ENCODE measurements around the gene MYO15A.

Gene MYO15A

DNA sequence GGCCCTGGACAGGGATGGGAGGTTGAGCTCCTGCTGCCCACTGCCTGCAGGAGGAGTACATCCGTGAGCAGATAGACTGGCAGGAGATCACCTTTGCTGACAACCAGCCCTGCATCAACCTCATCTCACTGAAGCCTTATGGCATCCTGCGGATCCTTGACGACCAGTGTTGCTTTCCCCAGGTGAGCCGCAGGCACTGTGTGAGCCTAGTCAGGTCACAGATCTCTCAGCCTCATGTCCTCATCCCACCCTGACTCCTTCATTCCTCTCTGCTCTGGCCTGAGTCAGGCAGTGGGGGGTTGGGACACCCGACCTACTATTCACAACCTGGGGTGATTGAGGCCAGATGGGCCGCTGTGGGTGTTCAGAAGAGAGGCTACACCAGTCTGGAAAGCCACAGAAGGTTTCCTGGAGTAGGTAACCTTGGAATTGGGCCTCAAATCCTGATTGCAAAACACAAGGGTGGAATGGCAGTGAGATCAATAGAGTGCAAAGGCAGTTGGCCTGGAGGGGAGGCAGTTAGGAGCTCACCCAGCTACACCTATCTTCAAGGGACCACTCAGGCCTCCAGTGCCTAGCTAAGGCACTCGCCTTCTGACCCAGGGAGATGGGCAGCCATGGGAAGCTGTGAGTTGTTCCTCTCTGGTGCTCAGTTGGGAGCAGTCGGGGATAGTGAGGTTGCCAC, 29.7 kb downstream of the MYO15A start:
- DNase-seq = no peak

DNA sequence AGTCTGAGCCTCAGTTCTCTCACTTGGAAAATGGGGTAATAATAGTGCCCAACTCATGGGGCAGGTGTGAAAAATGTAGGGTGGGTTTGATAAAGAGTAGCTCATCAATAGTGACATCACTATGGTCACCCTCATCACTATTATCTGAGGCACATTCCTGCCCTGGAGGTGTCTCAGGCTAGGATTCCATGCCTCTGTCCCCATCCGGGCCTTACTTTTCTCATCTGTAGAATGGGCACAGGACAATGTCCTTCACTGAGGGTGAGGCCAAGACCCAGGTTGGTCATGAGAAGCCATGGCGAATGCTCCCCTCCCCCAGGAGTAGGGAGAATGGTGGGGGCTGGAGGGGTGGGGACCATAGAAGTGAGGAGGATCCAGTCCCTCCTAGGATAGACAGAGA, 30.5 kb downstream of the MYO15A start:
- no peak for DNase-seq

GRCh38 chr17:18139498-18139897, 30.9 kb downstream of the MYO15A start:
- DNase-seq = no peak

- DNase-seq = no peak
Measured at GRCh38 chr17:18139949-18140348, 31.4 kb downstream of the MYO15A start.

DNA sequence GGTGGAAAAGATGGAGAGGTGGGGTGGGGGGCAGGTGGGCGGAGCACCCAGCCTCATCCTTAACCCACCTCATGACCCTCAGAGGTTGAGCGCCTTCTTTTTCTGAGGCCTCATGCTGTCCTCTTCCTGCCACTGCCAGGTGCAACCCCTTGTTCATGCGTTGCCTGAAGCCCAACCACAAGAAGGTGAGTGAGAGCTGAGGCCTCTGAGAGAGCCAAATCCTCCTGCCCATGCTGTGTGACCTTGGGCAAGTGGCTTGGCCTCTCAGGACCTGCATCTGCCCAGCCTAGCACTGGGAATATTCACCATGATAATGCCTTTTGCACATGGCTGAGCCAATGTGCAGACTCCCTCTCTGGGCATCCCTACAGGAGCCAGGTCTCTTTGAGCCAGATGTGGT, 32.1 kb downstream of the MYO15A start:
- no peak for DNase-seq

- peak; percentile 5 to 60 (median 45) for DNase-seq
Measured at GRCh38 chr17:18141210-18141803, 32.8 kb downstream of the MYO15A start.

- no peak for DNase-seq
Measured at GRCh38 chr17:18142417-18142816, 33.9 kb downstream of the MYO15A start.

GRCh38 chr17:18143044-18143936, 34.7 kb downstream of the MYO15A start:
- peak in 1 of 3 experiments; percentile 3 for DNase-seq

- no peak for DNase-seq
Measured at GRCh38 chr17:18144261-18144660, 35.7 kb downstream of the MYO15A start.

DNA sequence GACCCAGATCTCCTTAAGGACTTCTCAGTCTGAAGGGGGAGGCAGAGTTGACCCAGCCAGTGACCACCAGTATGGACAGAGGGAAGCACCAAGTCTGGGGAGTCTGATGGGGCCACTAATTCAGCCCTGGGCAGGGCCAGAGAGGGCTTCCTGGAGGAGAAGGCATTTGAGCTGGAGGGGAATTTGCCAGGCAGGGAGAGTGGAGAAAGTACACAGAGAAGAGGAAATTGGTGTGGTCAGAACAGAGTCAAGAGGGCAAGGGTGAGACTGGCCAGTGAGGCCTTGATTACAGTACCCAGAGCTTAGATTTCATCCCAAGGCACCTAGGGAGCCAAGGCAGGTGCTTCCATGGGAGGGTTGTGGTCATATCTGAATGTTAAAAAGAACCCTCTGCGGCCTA, 36.3 kb downstream of the MYO15A start:
- DNase-seq = no peak

DNA sequence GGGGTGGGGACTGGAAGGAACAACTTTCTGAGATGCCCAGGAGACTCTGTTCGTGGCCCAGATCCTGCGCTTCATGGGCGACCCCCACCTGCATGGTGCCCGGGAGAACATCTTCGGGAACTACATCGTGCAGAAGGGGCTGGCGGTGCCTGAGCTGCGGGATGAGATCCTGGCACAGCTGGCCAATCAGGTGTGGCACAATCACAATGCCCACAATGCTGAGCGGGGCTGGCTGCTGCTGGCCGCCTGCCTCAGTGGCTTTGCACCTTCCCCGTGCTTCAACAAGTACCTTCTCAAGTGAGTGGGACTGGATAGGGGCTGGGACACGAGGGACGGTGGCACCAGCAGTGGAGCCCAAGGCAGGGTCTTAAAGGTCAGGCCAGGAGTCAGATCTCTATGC, 37.3 kb downstream of the MYO15A start:
- no peak for DNase-seq

GRCh38 chr17:18146259-18146658, 37.7 kb downstream of the MYO15A start:
- no peak for DNase-seq

DNA sequence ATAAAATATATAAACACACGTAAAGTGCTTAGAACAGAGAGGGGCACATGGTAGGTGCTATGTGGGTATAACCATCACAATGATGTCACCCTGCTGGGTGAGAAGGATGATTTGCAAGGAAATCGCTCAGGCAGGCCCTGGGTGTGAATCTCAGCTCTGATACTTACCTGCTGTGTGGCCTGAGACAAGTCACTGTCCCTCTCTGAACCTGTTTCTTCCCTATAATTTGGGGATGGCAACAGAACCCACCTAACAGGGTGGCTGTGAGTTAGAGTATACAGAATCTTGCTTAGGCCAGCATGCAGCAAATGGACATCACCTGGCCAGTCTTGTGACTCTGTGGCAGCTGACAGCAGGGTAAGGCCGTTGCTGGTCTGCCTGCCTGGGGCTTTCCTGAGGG, 38.4 kb downstream of the MYO15A start:
- no peak for DNase-seq

- no peak for DNase-seq
Measured at GRCh38 chr17:18148586-18148985, 40.0 kb downstream of the MYO15A start.

DNA sequence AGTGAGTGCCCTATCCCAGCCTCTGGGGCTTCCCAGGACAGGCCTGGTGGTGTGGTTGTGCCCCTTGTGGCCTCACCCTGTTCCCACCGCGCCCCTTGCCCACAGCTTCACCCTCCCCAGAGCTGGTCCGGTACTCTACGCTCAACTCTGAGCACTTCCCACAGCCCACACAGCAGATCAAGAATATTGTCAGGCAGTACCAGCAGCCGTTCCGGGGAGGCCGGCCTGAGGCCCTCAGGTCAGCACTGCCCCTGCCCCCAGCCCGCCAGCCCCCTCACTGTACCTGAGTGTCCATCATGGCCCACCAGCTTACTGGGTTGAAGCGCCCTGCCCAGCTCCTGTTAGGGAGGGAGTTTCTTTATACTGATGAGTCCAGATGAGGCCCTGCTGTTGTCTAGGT, 42.7 kb downstream of the MYO15A start:
- no peak for DNase-seq

DNA sequence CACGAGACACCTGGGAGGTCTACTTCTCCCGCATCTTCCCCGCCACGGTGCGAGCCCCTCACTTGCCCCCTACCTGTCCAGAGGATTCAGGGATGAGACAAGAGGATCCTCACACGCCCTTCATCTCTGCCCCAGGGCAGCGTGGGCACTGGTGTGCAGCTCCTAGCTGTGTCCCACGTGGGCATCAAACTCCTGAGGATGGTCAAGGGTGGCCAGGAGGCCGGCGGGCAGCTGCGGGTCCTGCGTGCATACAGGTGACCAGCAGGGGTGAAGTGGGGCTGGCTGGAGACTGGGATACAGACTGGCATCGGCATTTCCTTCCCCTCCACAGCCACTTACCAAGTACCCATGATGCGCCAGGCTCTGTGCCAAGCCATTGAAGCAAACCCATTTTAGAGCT, 46.6 kb downstream of the MYO15A start:
- DNase-seq = no peak

- DNase-seq = no peak
Measured at GRCh38 chr17:18156171-18156975, 47.8 kb downstream of the MYO15A start.

GRCh38 chr17:18156976-18157280, 48.4 kb downstream of the MYO15A start:
- DNase-seq = no peak

DNA sequence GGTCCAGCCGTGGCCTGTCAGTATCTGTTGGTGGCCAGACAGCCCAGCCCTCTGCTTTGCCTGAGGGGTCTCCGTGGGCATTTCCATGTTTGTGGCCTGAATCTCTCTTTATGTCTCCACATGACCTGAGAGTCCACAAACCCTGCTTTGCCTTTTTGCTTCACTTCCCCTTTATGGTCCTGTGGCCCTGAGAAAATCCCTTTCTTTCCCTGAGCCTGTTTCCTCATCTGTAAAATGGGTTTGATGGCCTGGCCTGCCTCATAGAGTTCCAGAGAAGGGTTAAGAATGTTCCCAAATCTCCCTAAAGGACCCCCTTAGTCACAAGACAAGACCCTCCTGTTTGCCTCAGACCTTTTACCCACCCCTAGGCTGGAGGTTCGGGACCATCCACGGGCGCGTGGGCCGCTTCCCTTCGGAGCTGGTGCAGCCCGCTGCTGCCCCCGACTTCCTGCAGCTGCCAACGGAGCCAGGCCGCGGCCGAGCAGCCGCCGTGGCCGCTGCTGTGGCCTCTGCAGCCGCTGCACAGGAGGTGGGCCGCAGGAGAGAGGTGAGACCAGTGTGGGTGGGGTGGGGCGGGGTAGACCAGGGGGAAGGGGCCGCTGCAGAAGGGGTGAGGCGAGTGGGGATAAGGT, 48.9 kb downstream of the MYO15A start:
- no peak for DNase-seq

DNA sequence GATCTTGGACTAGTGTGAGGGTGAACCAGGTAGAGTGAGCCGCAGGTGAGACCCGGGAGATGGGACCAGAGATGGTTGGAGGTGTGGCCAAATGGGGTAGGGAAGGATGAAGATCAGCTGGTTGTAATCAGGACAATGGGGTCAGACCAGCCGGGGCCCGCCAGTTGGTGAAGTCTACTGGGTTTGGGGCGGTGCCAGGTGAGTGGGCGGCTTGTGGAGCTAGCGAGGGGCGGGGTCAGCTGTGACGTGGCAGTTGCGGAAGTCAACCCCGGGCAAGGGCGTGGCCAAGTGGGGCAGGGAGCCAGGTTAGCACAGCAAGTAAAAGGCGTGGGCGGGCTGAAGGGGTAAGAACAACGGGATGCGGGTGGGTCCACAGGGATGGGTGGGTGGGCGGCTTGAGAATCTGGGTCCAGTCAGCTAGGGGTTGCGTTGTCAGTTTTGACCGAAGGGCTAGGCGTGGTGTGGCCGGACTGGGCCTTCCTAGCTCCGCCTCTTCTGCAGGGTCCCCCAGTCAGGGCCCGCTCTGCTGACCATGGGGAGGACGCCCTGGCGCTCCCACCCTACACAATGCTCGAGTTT, 49.6 kb downstream of the MYO15A start:
- peak in 1 of 3 experiments; percentile 47 for DNase-seq

- no peak for DNase-seq
Measured at GRCh38 chr17:18159551-18160120, 51.1 kb downstream of the MYO15A start.

All from NCI-H1417 (cell line).